HG03280 (cell line): ENCODE measurements around the gene CCR9.

Source experiments
- ATAC-seq: cut with Tn5 transposase; IDR thresholded peaks from one replicate; pipeline ENCODE4 v1.9.1; 2021; ENCODE audit warnings: mild to moderate bottlenecking, moderate library complexity; ENCODE audit not compliant: unreplicated experiment

Gene CCR9

GRCh38 chr3:45950686-45951600, 64.6 kb downstream of the CCR9 start:
- no peak for ATAC-seq

- no peak for ATAC-seq
Observed at GRCh38 chr3:45951946-45952345, 65.6 kb downstream of the CCR9 start.

GRCh38 chr3:45952456-45952855, 66.1 kb downstream of the CCR9 start:
- ATAC-seq = no peak
